Endothelial cell of umbilical vein (primary cell): ENCODE data around the gene PLAAT3.

ENCODE experiments used
- EZH2 ChIP-seq: IDR thresholded peaks from 2 replicates; pipeline ENCODE4 v1.6.1; 2012; ENCODE audit warnings: borderline replicate concordance, low read depth, mild to moderate bottlenecking, moderate library complexity, low read length, inconsistent platforms; ENCODE audit not compliant: severe bottlenecking
- GATA2 ChIP-seq: IDR thresholded peaks from 2 replicates; pipeline ENCODE4 v1.7.0; 2011; ENCODE audit warnings: low read depth, mild to moderate bottlenecking, moderate library complexity, mixed read lengths, low read length; ENCODE audit not compliant: insufficient read length, insufficient read depth
- POLR2A ChIP-seq: IDR thresholded peaks from 2 replicates; pipeline ENCODE4 v1.6.1; 2012; ENCODE audit warnings: low read depth, mild to moderate bottlenecking, control low read depth, low read length

DNA sequence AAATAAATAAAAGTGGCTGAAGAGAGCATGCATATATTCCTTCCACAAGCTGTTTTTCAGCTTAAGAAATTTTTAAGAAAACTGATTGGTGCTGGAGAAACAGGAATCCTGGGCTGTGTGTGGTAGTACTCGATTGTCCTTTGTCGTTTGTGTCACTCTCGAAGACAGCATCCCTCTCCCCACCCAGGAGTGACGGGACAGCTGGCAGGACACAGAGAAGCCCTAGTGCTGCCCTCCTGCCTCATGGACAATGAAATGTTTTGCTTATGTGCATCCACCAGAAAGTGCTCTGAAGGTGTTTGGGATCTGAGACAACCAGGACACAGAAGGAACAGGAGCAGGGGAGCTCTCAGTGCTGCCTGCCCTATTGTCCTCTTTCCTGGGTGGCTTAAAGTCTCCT lies 64.8 kb downstream of the PLAAT3 start:
- no peak for TF ChIP-seq GATA2
- no peak for TF ChIP-seq POLR2A
- TF ChIP-seq EZH2: no peak
